ENCODE results near the gene UBXN11. TPM values are rescaled to one million over a fixed set of nuclear protein-coding genes. Genes with fewer than 3 reads are reported as not detected.
A peak's percentile ranks its signal among the peaks of the same experiment; 100 is the strongest.

Gene UBXN11
- total RNA-seq, 1 donor from 2014 or later: 12.8 TPM

GRCh38 chr1:26282401-26282918, 24.0 kb downstream of the UBXN11 start:
- Histone ChIP-seq H3K4me1 (ENCODE audit: insufficient read depth, low read length) (peaks cover 66% of the 10 kb centered on the region), H3K9me3 (ENCODE audit: insufficient read depth, low read depth, low read length) (no peaks in the 10 kb centered on the region), H3K79me2 (ENCODE audit: insufficient read depth, low read length) (peaks cover 48% of the 10 kb centered on the region), H3K4me3 (ENCODE audit: insufficient read depth, low read depth, low read length) (peak overlapping the region; percentile 21), H2AFZ (ENCODE audit: low read depth, low read length) (no peak overlapping the region), H3K36me3 (ENCODE audit: insufficient read depth, low read length) (peaks cover 8% of the 10 kb centered on the region), H3K27ac (ENCODE audit: low read depth, low read length) (no peak overlapping the region), H4K20me1 (ENCODE audit: insufficient read depth, low read length) (peaks cover 46% of the 10 kb centered on the region), H3K9ac (ENCODE audit: low read length) (peak overlapping the region; percentile 85), H3K4me2 (ENCODE audit: low read length) (peak overlapping the region; percentile 97), H3K27me3 (ENCODE audit: insufficient read depth, low read length) (no peaks in the 10 kb centered on the region)
- FAIRE-seq (no peak), DNase-seq (ENCODE audit: low read depth) (no peak)
- Mint-ChIP-seq H3K36me3 (ENCODE audit: low read depth, unreplicated experiment) (peaks cover 11% of the 10 kb centered on the region), H3K27me3 (ENCODE audit: low read depth, unreplicated experiment) (no peaks in the 10 kb centered on the region), H3K4me3 (ENCODE audit: unreplicated experiment) (peak overlapping the region; percentile 40), H3K4me1 (ENCODE audit: low read depth, unreplicated experiment) (peaks cover 50% of the 10 kb centered on the region), H3K9me3 (ENCODE audit: unreplicated experiment) (no peaks in the 10 kb centered on the region), H3K27ac (ENCODE audit: unreplicated experiment) (peak overlapping the region; percentile 41)
- TF ChIP-seq CTCF (IDR thresholded peaks at IDR 0.05; ENCODE audit: insufficient read depth, low read depth, low read length) (no peak), EZH2 (IDR thresholded peaks at IDR 0.05; ENCODE audit: insufficient read depth, low read length) (no peak)

- H3K27ac Mint-ChIP-seq (ENCODE audit: unreplicated experiment): no peak overlapping the region
- peaks cover 53% of the 10 kb centered on the region for H3K4me1 Mint-ChIP-seq (ENCODE audit: low read depth, unreplicated experiment)
- peak overlapping the region; percentile 89 for H3K4me3 Mint-ChIP-seq (ENCODE audit: unreplicated experiment)
- no peaks in the 10 kb centered on the region for H3K27me3 ChIP-seq (ENCODE audit: insufficient read depth, low read length)
- H3K27me3 Mint-ChIP-seq (ENCODE audit: low read depth, unreplicated experiment): no peaks in the 10 kb centered on the region
- DNase-seq (ENCODE audit: low read depth): no peak
- H2AFZ ChIP-seq (ENCODE audit: low read depth, low read length): no peak overlapping the region
- no peak for FAIRE-seq
- peak overlapping the region; percentile 97 for H3K4me2 ChIP-seq (ENCODE audit: low read length)
- H3K9ac ChIP-seq (ENCODE audit: low read length): peak overlapping the region; percentile 85
- peaks cover 48% of the 10 kb centered on the region for H3K79me2 ChIP-seq (ENCODE audit: insufficient read depth, low read length)
- H4K20me1 ChIP-seq (ENCODE audit: insufficient read depth, low read length): peaks cover 46% of the 10 kb centered on the region
- H3K36me3 Mint-ChIP-seq (ENCODE audit: low read depth, unreplicated experiment): peaks cover 11% of the 10 kb centered on the region
- H3K4me3 ChIP-seq (ENCODE audit: insufficient read depth, low read depth, low read length): peak overlapping the region; percentile 73
- no peak for TF ChIP-seq EZH2 (IDR thresholded peaks at IDR 0.05; ENCODE audit: insufficient read depth, low read length)
- no peak for TF ChIP-seq CTCF (IDR thresholded peaks at IDR 0.05; ENCODE audit: insufficient read depth, low read depth, low read length)
- peaks cover 13% of the 10 kb centered on the region for H3K36me3 ChIP-seq (ENCODE audit: insufficient read depth, low read length)
- peaks cover 71% of the 10 kb centered on the region for H3K4me1 ChIP-seq (ENCODE audit: insufficient read depth, low read length)
- H3K9me3 ChIP-seq (ENCODE audit: insufficient read depth, low read depth, low read length): no peaks in the 10 kb centered on the region
- H3K27ac ChIP-seq (ENCODE audit: low read depth, low read length): peak overlapping the region; percentile 86
- no peaks in the 10 kb centered on the region for H3K9me3 Mint-ChIP-seq (ENCODE audit: unreplicated experiment)
These were observed 24.5 kb downstream of the UBXN11 start for GRCh38 chr1:26281971-26282370.

Data from astrocyte (in vitro differentiated cells and primary cell).